Natural killer cell (primary cell): ENCODE measurements around the gene CTDP1. TPM values are rescaled to one million over a fixed set of nuclear protein-coding genes. Genes with fewer than 3 reads are reported as not detected.

Experiments
- ATAC-seq, 3 donors: fragments of 150-1000 bp in 2 of 3; fragments of 200-7000 bp in 1 of 3; cut with Tn5 transposase; 1 replicate in 1 of 3; 2 replicates in 2 of 3; pipeline ENCODE4 v1.10.0; 2021; ENCODE audit warnings: mild to moderate bottlenecking in 2 of 3, moderate library complexity in 2 of 3
- DNase-seq, 2 donors: peaks; one replicate each; pipeline versions ENCODE4 v3.0.0 to v3.0.0-alpha.2; 2013 to 2021; ENCODE audit warnings: mixed read lengths in 1 of 2
- H3K27ac ChIP-seq: one replicate; pipeline ENCODE4 v1.5.1; 2013; ENCODE audit warnings: mild to moderate bottlenecking, low read length
- H3K27me3 ChIP-seq: one replicate; pipeline ENCODE4 v1.6.1; 2013; ENCODE audit warnings: low read length; ENCODE audit not compliant: control insufficient read depth, insufficient read depth
- H3K36me3 ChIP-seq: one replicate; pipeline ENCODE4 v1.6.1; 2013; ENCODE audit warnings: low read length; ENCODE audit not compliant: control insufficient read depth, insufficient read depth
- H3K4me1 ChIP-seq: one replicate; pipeline ENCODE4 v1.6.1; 2013; ENCODE audit warnings: low read length; ENCODE audit not compliant: control insufficient read depth, insufficient read depth
- H3K4me3 ChIP-seq: one replicate; pipeline ENCODE4 v1.5.1; 2013; ENCODE audit warnings: low read length
- H3K9me3 ChIP-seq: one replicate; pipeline ENCODE4 v1.6.1; 2013; ENCODE audit warnings: low read length; ENCODE audit not compliant: control insufficient read depth, insufficient read depth
- H3K27ac Mint-ChIP-seq, 2 donors: one replicate each; pipeline ENCODE4 v1.8.0; 2022; ENCODE audit warnings: mild to moderate bottlenecking in 2 of 2, mixed read lengths in 2 of 2, moderate library complexity in 1 of 2
- H3K27me3 Mint-ChIP-seq, 2 donors: one replicate each; pipeline ENCODE4 v1.8.0; 2022; ENCODE audit warnings: low read depth in 2 of 2, mixed read lengths in 2 of 2
- H3K36me3 Mint-ChIP-seq: one replicate; pipeline ENCODE4 v1.8.0; 2022; ENCODE audit warnings: mixed read lengths
- H3K4me1 Mint-ChIP-seq, 2 donors: one replicate each; pipeline ENCODE4 v1.8.0; 2022; ENCODE audit warnings: mixed read lengths in 2 of 2
- H3K4me3 Mint-ChIP-seq: one replicate; pipeline ENCODE4 v1.8.0; 2022; ENCODE audit warnings: mild to moderate bottlenecking, moderate library complexity, mixed read lengths
- H3K9me3 Mint-ChIP-seq, 2 donors: one replicate each; pipeline ENCODE4 v1.8.0; 2022; ENCODE audit warnings: mixed read lengths in 2 of 2
- CTCF ChIP-seq: fragments of 200-600 bp; IDR thresholded peaks from one replicate; pipeline ENCODE4 v1.8.0; 2022; ENCODE audit warnings: antibody characterized with exemption
- WGBS: methylation state at CpG from one replicate; pipeline ENCODE4 v1.1.7; 2013; ENCODE audit warnings: missing lambda C conversion rate; ENCODE audit not compliant: insufficient coverage; 5-methylcytosine and 5-hydroxymethylcytosine counted together
- intact Hi-C: fragments of 100-400 bp; cut with micrococcal nuclease; formaldehyde crosslinking; loops from one replicate; pipeline ENCODE4 v1.14.2; 2022
- total RNA-seq, 4 donors: library from RNA; stranded (reverse); fragments of 120-200 nt in 1 of 4; gene quantifications; one replicate each; pipeline versions ENCODE4 v1.2.3 to v1.2.4, GENCODE V29; 2013 to 2022

CTDP1 gene
- total RNA-seq, 3 donors from 2014 or later (not counting 1 experiment from before 2014, with no cell fraction given): 66.9 to 89.4 (median 77.1) TPM

DNA sequence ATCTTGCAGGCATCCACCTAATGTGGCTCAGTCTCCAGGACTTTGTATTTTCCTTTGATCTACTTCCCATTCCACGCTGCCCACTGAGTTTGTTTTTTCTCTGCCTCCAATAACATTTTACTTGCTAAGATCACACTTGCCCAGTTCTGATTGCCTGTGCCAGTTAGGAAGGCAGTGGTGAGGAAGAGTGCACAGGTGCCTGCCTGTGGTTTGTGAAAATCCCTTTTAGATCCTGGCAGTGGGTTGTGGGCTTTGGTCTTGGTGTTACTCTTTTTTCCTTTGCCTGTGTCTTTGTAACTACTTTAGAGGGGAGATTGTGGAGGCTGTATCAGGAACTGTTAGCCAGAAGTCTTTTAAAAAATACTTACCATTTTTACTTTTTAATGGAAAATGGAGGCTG is 81.3 kb downstream of the CTDP1 start:
- no peak for TF ChIP-seq CTCF
- no peaks in the 10 kb centered on the region for H3K36me3 ChIP-seq
- WGBS: 89% methylated on average over 1 of the region's 1 CpG
- no peak for ATAC-seq
- DNase-seq: no peak
- no peaks in the 10 kb centered on the region for H3K4me1 ChIP-seq
- no peaks in the 10 kb centered on the region for H3K27me3 ChIP-seq
- Mint-ChIP-seq H3K27ac (no peak overlapping the region), H3K9me3 (no peaks in the 10 kb centered on the region), H3K4me1 (peaks cover 0 to 13% of the 10 kb centered on the region in 2 donors), H3K4me3 (no peak overlapping the region), H3K27me3 (no peaks in the 10 kb centered on the region), H3K36me3 (no peaks in the 10 kb centered on the region)
- H3K4me3 ChIP-seq: no peak overlapping the region
- peaks cover 4% of the 10 kb centered on the region for H3K9me3 ChIP-seq
- H3K27ac ChIP-seq: no peak overlapping the region
- intact Hi-C loops: no loop called here

GRCh38 chr18:79763407-79763806 is 83.8 kb downstream of the CTDP1 start:
- Mint-ChIP-seq H3K27ac (no peak overlapping the region), H3K9me3 (peaks cover 0 to 3% of the 10 kb centered on the region in 2 donors), H3K4me3 (no peak overlapping the region), H3K27me3 (peaks cover 0 to 3% of the 10 kb centered on the region in 2 donors), H3K36me3 (no peaks in the 10 kb centered on the region), H3K4me1 (peaks cover 0 to 13% of the 10 kb centered on the region in 2 donors)
- H3K27ac ChIP-seq: no peak overlapping the region
- H3K27me3 ChIP-seq: no peaks in the 10 kb centered on the region
- no peak for TF ChIP-seq CTCF
- no peaks in the 10 kb centered on the region for H3K4me1 ChIP-seq
- DNase-seq (no peak), ATAC-seq (no peak)
- H3K36me3 ChIP-seq: no peaks in the 10 kb centered on the region
- H3K9me3 ChIP-seq: peaks cover 4% of the 10 kb centered on the region
- intact Hi-C loops: no loop called here
- H3K4me3 ChIP-seq: no peak overlapping the region

DNA sequence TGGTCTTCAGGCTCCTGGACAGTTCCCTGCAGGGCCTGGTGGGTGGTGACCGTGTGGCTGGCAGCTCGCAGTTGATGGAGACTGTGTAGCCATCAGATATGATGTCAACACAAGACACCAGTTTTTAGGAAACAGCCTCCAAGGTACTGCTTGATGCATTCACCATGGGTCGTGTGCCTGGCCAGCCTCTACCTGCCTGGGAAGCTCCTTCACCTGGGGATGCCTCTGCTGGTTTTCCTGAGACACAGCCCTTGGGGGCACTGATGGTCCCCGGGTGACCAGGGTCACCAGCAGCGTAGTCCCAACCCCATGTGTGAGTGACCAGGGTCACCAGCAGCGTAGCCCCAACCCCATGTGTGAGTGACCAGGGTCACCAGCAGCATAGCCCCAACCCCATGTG is 84.5 kb downstream of the CTDP1 start:
- Histone ChIP-seq H3K4me1 (no peaks in the 10 kb centered on the region), H3K4me3 (no peak overlapping the region), H3K36me3 (no peaks in the 10 kb centered on the region), H3K27me3 (no peaks in the 10 kb centered on the region), H3K27ac (no peak overlapping the region), H3K9me3 (peaks cover 4% of the 10 kb centered on the region)
- TF ChIP-seq CTCF: no peak
- 85% methylated on average over 5 of the region's 6 CpGs for WGBS
- H3K4me1 Mint-ChIP-seq: peaks cover 0 to 13% of the 10 kb centered on the region in 2 donors
- H3K9me3 Mint-ChIP-seq: peaks cover 0 to 3% of the 10 kb centered on the region in 2 donors
- H3K27ac Mint-ChIP-seq: no peak overlapping the region
- H3K36me3 Mint-ChIP-seq: no peaks in the 10 kb centered on the region
- H3K4me3 Mint-ChIP-seq: no peak overlapping the region
- DNase-seq (no peak), ATAC-seq (no peak)
- peaks cover 0 to 3% of the 10 kb centered on the region in 2 donors for H3K27me3 Mint-ChIP-seq
- intact Hi-C loops: no loop called here

DNA sequence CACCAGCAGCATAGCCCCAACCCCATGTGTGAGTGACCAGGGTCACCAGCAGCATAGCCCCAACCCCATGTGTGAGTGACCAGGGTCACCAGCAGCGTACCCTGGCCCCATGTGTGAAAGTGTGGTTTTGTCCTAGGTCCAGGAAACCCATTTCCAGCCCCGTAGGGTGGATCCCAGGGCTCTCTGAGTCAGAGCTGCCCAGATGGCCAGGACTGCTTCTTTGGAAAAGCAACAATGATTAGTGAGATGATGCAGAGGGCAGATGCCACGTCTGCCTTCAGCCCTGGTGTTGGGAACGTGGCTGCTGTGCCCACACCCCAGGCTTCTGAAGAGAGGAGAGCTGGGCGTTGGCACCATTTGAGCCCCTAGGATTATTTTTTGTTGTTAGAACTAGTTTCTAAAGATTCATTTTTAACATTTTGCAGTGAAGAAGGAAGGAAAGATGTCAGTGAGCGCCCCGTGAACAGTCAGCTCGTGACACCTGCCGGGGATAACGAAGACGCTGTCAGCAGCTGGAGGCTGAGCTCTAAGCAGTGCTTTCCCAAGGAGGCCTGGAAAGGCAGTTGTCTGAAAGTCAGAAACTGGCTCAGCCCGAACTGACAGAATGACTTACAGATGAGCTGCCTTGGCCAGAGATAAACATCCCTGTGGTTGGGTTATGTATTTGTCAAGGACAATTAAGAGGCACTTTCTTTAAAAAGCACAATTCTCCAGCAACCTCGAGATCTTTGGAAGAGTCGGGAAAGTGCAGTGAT is 86.1 kb downstream of the CTDP1 start:
- peaks cover 0 to 8% of the 10 kb centered on the region in 2 donors for H3K4me1 Mint-ChIP-seq
- no peaks in the 10 kb centered on the region for H3K36me3 ChIP-seq
- peaks cover 0 to 3% of the 10 kb centered on the region in 2 donors for H3K9me3 Mint-ChIP-seq
- H3K27me3 Mint-ChIP-seq: peaks cover 0 to 3% of the 10 kb centered on the region in 2 donors
- no peak overlapping the region for H3K4me3 ChIP-seq
- H3K36me3 Mint-ChIP-seq: no peaks in the 10 kb centered on the region
- H3K27ac ChIP-seq: no peak overlapping the region
- TF ChIP-seq CTCF: no peak
- H3K27me3 ChIP-seq: no peaks in the 10 kb centered on the region
- WGBS: 82% methylated on average over 14 of the region's 14 CpGs
- peaks cover 4% of the 10 kb centered on the region for H3K9me3 ChIP-seq
- no peak for ATAC-seq
- no peak overlapping the region for H3K4me3 Mint-ChIP-seq
- no peak for DNase-seq
- H3K27ac Mint-ChIP-seq: no peak overlapping the region
- no peaks in the 10 kb centered on the region for H3K4me1 ChIP-seq
- intact Hi-C loops: no loop called here
